HL-60/S4 treated with retinoic acid at 250 ng/mL for 4 days and 3 days (cell line): ENCODE results near the gene GNA14.

Experiments used
- in situ Hi-C: fragments of 300-500 bp; cut with MboI; formaldehyde crosslinking; loops from 2 replicates; pipeline ENCODE4 v1.7.0; 2022; ENCODE audit warnings: low sequenced_read_pairs

GNA14 gene

DNA sequence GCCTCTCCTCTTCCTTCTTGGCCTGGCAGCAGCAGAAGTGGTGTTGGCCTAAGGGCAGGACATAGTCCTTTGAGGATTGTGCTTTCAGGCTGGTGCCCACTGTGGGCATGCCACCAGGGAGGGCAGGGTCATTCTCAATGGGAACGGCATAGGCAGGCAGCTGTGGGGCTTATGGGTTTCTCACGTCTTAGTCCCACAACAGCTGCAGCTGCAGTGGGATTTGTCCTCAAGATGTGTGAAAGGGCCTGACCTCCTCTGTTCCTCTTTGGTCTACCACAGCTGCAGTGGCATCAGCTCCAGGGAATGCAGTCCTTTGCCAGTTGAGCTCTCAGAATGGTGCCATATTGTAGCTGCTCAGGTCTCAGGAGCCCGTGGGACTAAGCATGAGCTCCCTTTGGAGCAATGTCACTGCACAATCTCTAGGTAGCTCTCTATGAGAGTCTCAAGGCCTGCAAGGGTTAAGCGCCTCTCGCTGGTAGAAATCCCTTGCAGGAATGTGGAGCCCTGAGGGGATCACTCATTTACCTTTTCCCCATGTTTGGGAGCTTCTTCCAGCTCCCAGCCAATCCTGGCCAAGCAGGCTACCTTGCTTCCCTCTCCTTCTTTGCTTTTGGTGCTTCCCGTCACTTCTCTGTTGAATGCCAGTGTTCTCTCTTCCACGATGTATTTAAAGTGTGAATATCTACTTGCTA is 104.8 kb downstream of the GNA14 start:
- in situ Hi-C loops = no loop called here

DNA sequence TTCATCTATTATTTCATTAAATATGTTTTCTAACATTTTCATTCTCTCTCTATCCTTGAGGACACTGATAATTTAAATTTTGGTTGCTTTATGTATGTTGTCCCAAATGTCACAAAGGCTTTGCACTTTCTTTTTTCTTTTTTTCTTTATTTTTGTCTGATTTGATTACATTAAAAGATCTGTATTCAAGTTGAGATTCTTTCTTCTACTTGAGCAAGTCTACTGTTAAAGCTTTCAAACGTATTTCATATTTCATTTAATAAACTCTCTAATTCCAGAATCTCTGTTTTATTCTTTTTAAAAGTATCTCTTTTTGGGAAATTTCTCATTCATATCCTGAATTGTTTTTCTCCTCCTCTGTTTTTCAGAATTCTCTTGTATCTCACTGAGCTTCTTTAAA is 106.5 kb downstream of the GNA14 start:
- in situ Hi-C loops = no loop called here

DNA sequence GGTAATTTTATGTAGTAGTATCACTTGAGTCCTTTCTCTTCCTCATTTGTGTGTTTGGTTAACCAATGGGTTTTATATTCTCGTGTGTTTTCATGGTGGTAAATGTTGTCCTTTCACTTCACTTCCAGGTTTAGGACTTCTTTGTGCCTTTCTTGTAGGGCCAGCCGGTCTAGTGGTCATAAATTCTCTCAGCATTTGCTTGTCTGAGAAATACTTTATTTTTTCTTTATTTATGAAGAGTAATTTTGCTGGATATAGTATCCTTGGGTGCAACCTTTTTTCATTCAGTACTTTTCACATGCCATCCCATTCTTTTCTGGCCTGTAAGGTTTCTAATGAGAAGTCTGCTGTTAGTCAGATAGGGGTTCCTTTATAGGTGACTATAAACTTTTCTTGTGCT is 107.1 kb downstream of the GNA14 start:
- in situ Hi-C loops = no loop called here

DNA sequence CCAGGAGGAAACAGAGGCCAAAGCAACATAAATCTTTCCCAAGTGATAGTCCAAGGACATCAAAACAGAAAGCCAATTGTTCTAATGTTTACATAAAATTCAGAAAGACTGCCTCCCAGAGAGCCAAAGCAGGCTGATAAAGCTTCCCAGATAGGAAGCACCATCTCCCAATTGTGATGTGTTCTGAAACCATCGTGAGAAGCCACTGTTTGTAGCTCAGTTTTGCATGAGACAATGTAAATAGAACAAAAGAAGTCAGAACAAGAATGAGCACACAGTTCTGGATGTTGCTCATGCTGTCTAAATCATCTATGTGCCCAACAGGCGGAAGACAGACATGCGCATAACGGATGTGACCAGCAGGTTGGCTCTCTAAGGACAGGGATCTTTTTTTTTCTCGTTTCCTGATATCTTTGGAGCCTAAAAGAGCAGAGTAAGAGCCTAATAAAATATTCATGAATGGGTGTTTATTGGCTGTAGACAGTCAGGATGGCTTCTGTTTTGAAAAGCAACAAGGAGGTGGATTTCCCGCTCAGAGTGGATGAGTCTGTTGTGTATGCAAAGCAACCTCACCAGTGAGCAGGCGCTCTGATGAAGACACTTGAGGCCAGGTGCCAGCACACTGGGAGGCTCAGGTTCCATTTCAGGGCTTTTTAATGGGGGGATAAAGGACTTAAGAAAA is 113.6 kb downstream of the GNA14 start:
- in situ Hi-C loops = no loop called here

DNA sequence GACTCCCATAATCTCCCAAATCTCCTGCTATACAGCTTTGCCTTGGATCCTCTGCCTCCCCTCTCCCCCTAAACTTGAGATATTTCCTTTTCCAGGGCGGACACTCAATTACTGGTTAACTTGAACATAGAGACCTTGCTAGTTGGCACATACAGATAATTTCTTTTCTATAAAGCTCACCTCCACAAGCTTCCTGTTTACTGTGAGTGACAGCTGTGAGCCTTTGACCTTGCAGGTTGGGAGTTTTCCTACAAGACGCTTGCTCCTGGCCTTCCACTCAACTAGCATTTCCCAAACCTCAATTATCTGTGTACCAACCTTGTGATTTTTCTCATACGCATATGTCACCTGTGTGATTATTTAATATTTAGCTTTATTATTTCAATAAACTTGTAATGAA is 114.5 kb downstream of the GNA14 start:
- in situ Hi-C loops = no loop called here

DNA sequence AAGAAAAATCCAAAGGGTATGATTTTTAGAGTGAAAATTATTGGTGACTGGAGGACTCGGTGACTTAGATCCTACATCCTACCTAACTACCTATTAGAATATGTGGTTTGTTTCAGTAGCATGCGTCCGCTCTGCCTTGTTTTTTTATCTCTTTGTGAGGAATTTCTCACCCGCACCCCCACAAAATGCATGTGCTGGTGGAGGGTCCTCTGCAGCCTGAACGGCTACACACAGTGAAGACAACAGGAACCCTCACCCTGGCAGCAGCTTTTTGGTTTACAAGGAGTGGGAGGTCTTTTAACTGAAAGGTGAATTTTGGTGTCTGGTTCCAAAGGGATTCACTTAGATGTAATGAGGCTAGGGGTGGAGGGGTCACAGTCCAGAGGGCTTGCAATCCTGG is 115.5 kb downstream of the GNA14 start:
- in situ Hi-C loops = no loop called here

DNA sequence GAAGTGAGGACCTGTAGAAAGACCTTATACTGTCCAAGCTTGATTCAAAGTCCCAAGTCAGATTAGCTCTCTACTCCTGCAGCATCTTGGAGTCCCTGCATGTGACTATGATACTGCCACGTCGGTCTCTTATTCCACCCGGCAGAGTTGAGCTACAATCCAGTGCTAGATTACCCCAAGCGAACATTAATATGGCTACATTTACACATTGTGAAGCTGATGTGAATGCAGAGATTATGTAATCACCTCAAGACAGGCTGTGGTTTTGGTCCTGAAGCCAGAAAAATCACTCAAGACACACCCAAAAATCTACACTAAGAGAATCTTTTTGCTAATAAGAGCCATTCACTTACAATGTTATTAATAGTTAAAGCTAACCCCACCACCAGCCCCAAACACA is 116.7 kb downstream of the GNA14 start:
- in situ Hi-C loops = no loop called here

DNA sequence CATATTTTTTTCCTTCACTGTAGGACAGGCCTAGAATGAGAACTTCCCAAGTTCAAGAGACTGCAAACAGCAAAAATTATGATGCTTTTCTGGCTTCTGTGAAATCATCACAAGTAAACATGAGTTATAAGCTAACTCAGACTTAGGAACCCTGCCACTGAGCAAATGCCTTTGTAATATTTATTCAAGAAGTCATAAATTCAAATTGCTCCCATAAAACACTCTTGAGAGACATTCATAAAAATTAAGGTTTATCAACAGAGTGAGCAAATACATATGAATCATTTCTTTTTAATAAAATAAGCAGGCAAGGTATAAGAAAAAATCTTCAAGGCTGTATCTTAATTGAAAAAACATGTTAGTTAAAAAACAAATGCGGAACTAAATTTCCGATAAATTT is 124.2 kb downstream of the GNA14 start:
- in situ Hi-C loops = no loop called here

DNA sequence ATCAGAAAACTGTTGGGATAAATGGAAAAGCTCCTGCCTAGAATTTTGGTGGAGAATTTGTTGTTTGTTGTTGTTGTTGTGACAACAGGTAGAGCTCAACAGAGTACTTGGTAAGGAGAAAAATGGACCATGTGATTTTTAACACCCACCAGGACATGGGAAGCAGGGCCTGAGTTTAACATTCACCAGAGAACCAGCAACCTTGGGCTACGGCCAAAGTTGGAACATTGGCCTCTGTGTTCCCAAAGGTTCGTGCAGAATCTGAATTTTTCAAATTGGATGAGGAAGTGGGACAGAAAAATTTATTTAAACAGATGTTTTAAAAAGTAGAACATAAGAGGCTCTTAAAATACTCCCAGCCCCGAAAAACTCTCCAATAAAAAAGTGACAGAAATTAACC is 127.0 kb downstream of the GNA14 start:
- in situ Hi-C loops = no loop called here

DNA sequence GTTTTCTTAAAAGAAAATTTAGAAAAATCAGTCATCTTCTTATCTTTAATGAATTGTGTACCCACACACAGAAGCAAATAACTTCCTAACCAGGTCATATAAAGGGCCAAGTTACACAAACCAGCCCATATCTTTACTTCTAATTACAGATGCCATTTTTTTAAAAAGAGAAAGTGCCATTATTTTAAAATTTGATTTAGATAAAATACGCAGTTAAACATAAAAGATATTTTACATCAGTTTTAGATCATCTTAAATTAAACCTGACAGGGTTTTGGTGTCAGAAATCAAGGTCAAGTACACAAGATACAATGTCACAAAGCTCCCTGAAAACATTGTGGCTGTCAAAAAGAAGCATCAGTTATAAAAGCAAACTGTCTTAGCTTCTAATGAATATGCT is 129.4 kb downstream of the GNA14 start:
- in situ Hi-C loops = no loop called here

DNA sequence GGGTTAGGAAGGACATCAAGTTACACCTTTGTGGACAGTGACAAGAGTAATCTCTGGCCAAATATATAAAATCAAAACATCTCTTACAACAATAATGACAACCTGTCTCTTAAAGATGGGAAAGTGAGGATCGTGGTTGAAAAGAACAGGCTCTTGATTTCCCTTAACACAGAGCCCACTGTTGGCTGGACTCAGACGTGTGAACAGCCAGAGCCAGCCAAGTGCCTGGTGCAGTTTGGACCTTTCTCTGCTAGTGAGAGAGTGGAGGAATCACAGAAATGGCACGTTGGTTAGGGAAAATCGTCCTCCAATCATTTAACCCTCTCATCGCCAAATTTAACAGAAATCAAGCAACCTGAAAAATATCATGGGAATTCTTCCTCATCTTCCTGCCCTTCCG is 131.3 kb downstream of the GNA14 start:
- in situ Hi-C loops = no loop called here

DNA sequence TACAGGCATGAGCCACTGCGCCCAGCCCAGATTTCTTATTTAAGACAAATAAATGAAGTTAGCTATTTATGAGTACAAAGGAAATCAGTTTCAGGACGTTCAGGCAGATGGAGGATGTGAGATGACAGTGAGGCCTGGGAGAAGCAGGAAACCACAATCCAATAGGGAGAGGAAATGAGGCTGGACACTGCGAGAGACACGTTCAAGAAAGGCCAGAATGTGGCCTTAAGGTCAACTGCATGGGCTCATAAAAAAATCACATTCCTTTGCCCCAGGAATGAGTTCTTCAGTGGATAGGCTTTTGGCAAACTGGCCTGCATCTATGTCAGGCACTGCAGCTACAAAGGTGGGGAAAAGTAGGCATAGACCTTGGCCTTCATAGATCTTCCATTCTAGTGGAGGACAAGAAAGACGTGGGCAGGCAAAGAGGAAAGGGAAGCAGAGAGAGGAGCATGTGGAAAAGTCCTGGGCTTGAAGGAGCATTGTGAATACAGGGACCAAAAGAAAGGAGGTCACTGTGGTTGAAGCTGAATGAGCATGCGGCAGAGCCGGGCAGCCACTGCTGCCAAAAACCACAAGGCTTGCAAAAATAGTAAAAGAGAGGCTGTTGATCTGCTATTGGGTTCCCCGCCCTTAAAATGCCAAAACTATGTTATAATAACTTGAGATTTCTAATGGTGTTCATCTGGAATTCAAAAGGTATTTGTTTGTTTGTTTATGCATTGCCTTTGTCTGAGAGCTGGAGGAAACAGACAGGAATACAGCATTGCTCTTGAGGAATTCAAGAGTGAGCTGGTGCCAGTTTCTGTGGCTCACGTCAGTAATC is 133.0 kb downstream of the GNA14 start:
- in situ Hi-C loops = no loop called here

DNA sequence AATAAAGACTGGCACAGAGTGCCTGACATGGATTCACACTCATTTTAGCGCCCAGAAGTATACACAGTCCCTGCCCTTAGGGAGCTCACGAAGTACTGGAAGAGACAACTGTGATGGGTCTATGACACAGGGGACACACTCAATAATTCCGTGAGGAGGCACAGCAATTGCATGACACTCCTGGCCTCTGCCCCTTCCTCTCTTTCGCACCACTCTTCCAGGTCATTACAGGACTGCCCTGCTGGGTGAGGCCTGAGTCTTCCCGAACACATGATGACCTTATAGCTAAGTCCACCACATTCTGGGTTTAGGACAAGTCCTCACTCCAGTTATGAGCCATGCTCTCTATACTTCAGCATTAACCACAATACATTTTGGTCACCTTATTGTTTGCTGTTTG is 134.7 kb downstream of the GNA14 start:
- in situ Hi-C loops = no loop called here

DNA sequence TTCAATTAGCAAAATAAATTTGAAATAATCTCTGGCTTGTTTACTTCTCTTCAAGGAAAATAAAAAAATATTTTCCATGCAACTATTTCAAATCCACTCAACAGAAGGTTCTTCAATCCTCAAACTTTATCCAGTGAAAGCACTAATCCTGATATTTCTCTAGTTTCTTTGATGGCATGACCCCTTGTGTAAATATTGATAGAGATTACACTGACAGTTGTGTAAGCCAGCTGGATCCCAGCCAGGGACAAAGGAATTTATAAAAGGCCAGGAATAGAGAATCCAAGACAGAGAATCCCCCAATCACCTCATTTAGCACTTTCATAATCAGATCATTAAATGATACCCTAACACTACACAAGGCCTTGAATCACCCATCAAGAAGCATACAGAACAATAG is 135.2 kb downstream of the GNA14 start:
- in situ Hi-C loops = no loop called here

DNA sequence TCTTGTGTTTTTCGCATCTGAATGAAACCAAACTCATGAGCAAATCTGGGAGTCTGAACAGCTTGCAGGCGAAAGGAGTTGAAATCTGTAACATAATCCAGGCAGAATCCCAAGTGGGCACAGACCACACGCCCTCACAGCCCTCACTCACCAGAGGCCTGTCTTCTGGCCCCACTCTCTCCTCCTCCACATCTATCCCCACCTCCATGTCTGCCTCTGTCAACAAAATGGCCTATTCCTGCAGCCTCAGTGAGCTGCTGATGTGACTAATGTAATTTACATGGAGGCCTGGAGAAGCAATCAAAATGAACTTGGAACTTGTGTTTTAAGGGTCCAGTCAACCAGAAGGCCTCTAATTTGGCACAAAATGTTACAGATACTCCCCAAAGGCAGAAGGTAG is 136.6 kb downstream of the GNA14 start:
- in situ Hi-C loops = no loop called here

DNA sequence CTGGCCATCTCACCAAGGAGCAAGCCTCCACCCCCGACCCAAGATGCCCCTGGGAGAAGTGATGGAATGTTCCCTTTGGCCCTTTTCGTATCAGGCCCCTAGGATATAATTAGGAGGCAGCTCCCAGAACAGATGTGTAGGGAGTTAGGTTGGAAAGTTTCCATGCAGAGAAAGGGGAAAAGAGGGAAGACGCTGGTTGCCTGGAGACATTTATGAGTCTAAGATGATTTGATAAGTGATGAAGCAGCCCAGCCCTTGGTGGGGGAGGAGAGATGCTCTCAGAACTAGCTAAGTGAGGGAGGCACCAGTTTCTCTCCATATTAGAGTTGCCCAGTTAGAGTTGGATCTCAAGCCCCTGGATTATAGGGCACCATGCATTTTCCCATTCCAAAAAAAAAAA is 137.5 kb downstream of the GNA14 start:
- in situ Hi-C loops = no loop called here

DNA sequence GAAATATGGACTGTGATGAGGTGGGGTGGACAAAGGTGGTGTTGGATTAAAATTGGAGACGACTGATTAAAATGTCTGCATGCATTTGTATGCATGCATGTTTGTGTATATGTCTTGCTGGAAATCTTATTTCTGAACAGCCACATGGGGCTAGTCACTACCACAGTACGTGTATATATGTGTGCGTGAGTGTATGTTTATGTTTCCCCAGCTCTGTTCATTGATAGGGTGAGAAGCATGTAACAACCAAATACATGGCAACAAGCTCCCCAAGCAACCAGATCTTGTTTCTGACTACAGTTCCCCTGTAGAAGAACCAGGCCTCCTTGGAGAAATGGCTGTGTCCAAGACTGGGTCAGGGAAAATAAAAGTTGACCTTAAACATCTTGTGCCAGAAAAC is 139.7 kb downstream of the GNA14 start:
- in situ Hi-C loops = no loop called here

DNA sequence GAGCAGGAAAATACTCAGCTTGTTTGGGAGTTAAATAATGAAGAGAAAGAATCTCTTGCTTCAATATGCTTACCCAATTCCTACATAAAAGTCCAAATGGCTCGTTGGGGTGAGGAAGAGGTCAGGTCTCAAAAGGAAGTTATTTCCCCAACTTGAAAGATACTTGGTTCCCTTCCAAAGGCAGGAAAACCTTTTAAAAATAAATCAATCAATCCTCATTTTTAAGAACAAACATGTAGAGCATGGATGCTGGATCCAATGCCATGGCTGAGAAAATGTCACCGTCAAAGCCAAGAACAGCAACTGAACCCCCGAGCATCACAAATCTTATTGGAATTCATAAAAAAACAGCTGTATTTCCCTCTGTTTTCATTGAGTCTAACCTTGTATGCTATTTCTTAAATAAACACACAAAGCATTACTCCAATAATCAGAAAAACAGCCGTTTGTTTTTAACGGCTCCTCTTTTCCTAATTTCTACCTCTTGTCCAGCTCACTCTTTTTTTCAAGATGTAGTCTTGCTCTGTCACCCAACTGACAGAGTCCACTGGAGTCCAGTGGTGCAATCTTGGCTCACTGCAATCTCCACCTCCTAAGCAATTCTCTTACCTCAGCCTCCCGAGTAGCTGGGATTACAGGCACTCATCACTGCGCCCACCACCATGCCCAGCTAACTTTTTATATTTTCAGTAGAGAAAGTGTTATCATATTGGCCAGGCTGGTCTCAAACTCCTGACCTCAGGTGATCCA is 140.7 kb downstream of the GNA14 start:
- in situ Hi-C loops = no loop called here

DNA sequence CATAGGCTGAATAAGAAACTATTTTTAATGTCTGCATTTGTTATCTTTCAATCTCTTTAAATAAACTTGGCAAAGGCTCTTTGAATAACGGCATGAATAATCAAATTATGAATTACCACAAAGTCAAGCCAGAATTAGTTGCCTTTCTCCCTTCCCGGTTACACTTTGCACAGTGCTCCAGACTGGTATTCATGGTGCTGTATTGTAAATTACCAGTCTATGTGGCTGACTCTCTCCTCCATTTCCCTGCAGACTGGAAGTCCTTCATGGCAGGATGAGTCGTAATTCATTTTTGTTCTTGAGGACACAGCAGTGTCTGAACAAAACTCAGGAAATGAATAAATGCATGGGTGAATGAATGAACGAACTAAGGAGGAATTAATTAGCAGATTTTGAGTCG is 142.9 kb downstream of the GNA14 start:
- in situ Hi-C loops = no loop called here

DNA sequence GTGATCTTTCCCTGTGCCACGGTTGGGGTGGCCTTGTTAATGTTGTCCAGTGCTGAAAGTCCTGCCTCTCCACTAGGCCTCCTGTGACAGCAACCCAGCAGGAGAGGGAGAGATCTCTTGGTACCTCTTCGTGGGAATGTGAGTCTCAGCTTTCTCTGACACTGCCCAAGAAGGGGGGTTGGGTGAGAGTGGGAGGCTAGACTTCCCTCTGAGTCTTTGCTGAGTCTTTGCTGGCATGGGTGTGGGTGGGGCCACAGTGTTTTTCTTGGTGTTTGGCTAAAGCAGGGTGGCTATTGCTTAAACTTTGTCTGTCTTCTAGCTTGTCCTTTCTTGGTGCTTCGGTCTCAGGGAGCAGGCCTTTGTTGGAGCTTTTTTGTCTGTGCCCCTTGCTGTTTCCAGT is 145.6 kb downstream of the GNA14 start:
- in situ Hi-C loops = no loop called here

DNA sequence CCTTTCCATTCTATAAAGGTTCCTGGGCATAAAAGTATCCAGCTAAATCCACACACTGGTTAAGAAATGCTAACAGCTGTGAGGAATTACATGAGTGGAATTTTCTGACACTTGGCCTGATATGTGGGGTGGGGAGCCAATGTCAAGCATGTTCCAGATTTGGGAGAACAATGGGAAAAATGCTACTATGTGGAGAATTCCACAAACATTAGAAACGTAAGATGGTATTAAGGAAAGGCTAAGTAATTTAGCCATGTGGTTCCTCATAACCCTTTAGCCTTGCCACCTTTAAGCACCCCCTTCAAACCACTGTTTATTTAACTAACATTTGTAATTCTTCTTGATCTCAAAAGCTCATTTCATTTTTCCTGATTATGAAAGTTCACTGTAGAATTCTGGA is 149.2 kb downstream of the GNA14 start:
- in situ Hi-C loops = no loop called here
